ENCODE measurements around the gene SLC2A4RG.

SLC2A4RG gene

DNA sequence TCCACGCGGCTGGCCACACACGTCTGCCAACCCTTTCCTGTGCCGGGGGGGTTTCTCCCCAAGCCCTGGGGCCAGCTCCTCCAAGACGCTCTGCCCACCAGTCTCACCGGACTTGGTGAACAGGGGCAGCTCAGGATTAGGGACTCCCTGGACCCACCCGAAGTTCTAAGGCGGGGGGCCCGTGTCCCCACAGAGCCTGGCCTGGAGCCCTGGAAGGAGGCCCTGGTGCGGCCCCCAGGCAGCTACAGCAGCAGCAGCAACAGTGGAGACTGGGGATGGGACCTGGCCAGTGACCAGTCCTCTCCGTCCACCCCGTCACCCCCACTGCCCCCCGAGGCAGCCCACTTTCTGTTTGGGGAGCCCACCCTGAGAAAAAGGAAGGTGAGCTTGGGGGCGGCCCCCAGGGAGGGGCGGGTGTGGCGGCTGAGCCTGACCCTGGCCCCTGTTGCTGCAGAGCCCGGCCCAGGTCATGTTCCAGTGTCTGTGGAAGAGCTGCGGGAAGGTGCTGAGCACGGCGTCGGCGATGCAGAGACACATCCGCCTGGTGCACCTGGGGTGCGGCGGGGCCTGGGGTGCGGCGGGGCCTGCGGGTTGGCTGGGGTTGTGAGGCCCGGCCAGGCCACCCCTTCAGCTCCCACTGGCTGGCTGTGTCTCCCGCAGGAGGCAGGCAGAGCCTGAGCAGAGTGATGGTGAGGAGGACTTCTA is 2.3 kb downstream of the SLC2A4RG start:
- no peak for DNase-seq

DNA sequence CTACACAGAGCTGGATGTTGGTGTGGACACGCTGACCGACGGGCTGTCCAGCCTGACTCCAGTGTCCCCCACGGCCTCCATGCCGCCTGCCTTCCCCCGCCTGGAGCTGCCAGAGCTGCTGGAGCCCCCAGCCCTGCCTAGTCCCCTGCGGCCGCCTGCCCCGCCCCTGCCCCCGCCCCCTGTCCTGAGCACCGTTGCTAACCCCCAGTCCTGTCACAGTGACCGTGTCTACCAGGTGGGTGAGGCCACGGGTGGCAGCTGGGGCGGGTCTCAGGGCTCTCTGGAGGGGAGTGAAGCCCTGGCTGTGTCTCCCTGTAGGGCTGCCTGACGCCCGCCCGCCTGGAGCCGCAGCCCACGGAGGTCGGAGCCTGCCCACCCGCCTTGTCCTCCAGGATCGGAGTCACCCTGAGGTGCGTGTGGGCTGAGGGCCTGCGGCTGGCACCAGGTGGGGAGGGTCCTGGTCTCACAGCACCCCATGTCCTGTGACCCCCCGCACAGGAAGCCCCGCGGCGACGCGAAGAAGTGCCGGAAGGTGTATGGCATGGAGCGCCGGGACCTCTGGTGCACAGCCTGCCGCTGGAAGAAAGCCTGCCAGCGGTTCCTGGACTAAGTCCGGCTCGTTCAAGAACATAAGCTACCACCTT is 2.9 kb downstream of the SLC2A4RG start:
- no peak for DNase-seq

DNA sequence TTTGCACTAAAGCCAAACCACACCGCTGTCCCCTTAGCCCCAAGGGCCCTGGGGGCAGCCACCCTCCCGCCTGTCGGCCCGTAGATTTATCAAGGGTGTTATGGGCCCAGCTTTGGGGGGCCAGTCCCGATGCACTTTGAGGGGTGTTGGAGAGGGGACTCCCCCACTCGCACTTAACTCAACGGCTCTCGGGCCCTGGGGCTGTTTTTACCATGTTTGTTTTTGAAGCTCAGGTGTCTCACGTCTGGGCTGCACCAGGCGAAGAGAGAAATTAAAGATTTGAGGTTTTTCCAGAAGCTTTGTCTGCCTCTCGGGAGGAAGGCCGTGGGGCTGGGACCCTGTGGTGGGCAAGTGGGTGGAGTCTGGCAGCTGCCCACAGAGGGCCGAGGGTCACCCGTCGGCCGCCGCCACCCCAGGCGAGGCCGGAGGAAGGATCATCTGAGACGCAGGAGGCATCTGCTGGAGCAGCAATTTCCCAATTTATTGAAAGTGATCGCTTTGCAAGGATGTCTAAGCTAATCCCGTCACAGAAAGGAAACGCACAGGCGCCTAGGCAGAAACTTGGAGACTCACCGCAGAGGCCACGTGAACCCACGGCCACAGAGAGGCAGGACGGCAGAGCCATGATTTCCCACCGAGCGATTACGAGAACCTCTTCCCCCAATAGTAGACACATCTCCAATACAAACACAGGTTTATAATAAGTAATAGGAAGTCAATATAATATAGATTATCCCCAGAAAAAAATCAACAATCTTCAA is 3.8 kb downstream of the SLC2A4RG start:
- DNase-seq, result no peak

DNA sequence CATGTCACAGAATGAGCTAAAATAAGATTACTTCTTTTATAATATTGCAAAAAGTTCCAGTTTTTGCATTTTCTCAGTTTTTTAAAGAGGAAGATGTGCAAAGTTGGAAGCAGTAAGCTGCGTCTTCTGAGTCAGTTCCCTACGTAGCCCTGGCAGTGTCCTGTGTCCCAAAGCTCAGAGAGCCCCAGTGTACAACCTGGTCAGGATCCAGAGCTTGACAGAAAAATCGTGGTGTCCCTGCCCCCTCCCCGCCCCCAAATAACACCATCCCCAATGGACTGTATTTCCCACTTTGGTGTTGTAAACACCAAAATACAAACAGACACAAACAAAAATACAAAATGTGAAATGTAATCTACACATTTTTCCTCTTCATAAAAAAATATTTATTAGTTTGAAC is 4.6 kb downstream of the SLC2A4RG start:
- no peak for DNase-seq

DNA sequence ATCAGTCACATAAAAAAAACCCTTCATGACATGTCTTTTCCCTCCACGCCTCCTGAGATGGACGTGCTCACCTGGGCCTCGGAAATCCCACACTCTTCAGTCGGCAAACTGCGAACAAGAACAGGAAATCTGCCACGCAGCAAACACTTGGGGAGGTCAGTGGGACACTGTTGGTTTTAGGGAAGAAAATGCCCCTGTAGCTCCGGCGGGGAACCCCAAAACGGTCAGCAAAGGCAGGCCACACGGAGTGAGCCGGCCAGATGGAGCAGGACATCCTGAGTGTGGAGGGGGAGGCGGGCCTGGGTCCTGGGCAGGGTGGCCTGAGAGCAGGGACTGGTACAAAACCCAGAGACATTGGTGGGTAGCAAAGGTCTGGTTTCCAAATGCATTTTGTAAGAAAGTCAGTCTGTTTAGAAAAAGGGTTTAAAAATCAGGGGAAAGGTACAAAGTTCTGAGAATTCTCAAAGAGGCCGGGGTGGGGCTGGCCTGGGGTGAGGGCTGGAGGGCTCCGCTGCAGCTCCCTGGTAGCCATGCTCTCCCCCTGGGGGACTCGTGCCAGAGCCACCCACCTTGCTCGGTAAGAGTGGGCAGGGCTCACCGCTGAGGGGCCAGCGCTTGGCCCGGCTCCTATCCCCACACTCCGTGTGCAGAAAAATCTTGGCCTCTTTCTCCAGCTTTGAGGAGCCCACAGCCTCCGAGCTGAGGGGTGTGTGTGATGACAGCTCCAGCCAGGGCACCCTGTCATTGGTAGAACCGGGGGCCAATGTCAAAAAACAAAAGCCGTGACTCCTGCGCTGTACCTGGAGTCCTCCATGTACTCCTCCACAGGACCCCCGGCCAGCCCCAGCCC is 5.2 kb downstream of the SLC2A4RG start:
- no peak for DNase-seq

DNA sequence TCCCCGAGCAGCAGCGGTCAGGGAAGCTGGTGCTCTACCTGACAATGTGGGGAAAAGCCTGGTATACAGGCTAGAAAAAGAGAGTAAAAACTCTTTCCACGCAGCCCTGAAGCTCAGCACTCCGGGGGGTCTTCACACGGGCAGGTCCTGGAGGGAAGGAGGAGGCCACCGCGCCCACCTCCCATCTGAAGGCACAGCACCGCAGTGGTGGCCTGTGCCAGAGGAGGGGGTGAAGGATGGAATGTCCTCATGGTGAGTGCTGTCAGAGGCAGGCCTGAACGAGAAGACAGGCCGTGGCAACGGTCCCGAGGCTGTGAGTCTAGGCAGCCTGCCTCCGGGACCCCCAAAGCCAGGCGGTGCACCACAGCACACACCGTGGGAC is 5.8 kb downstream of the SLC2A4RG start:
- DNase-seq, result no peak

DNA sequence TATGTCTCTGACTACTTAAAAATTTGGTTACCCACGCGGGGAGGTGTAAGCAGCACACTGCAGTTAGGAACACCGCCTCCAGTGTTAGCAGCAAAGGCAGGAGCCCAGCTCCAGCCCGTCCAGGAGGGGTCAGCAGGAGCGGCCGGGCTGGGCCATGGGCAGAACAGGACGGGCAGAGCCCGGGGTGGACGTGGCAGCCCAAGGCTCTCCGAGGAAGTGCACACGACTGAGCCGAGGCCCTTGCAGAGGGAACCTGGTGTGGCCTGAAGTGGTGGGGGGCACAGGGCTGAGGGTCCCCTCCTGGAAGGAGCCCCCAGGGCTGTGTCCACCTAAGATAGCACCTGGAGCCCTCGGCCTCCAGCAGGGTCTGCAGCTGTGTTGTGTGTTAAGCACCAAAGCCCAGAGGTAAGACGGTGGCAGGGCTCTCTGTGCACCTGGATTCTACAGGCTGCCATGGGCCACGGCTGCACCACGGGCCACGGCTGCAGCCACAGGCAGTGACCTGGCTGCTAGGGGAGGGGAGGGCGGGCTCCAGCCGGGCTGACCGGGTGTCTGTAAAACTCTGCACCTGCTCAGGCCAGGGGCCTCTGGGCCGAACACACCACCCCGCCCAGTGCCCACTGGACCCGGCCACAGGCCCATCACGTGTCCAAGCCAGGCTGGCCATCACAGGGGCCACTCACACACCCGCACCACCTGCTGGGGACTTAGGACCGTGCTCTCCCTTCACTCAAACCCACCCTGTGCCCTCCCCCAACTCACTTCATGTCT is 6.6 kb downstream of the SLC2A4RG start:
- no peak for DNase-seq

DNA sequence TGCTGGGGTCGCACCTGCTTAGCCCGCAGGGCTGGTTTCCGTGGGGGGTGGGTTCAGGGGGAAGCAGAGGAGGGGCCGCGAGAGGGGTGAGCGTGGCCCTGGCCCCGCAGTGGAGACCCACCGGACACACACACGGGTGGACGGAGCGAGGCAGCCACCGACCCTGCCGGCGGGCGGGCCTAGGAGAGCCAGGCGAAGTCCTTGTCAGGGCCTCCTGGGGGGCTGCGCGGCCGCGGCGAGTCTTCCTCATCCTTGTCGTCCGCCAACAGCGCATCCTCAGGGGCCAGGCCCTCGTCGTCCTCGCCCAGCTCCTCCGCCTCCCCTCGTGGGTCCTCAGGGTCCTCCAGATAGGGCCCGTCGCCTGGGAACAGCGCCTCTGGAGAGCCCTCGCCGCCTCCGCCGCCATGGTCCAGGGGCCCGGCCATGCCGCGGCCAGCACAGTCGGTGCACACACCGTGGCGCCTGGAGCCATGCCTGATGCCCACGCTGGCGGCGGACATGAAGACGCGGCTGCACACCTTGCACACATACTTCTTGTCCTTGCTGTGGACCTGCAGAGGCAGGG is 7.3 kb downstream of the SLC2A4RG start:
- no peak for DNase-seq

DNA sequence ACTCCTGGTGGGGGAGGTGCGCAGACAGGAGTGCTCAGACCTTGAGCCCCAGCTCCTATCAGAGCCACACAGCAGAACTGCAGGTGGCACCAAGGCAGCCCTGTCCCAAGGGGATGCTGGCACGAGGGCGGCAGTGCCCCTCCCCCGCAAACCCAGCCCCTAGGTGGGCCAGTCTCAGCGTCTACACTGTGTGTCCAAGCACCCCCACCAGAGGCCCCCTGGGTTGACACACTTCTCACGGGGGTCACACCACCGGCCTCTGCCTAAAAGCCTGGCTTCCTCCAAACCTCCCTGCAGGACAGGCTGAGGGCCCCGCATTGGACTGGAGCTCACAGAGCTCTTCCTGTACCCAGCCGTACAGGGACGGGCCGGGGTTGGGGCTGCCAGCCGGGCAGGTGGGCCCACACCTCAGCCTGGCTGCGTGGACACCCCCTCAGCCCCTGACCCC is 8.1 kb downstream of the SLC2A4RG start:
- no peak for DNase-seq

DNA sequence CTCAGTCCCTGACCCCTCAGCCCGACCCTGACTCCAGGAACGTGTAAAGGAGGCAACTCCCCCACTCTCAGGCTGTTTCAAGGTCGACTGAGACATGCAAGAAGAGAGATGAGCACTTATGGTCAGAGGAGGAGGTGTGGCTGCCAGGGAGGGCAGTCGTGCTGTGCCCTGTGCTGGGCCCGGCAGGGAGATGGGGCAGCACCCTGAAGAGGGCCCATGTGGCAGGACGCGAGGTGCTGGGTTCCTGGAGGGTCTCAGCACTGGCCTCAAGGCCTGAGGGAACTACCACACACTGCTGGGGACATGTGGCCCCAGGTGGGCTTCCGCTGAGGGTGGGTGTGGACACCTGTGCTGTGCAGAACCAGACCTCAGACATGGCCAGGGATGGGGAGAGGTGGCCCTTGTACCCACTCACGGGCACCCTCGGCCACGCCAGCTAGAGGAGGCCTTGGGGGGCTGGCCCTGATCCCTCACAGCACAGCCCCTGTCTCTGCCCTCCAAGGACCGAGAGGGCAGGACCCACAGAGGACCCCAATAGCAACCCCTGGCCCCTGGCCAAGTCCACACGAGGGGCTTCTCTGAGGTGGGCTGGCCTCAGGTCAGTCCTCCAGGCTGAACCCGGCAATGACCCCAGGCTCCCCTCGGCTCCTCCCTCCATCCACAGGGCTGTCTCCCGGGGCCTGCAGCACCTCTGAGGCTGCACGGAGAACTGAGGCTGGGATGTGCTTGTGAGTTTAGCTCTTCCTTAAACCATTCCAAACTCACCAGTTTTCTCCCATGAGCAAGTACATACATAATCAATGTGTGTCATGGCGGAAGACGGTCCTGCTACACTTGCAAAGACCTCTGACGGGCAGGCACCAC is 8.7 kb downstream of the SLC2A4RG start:
- no peak for DNase-seq

DNA sequence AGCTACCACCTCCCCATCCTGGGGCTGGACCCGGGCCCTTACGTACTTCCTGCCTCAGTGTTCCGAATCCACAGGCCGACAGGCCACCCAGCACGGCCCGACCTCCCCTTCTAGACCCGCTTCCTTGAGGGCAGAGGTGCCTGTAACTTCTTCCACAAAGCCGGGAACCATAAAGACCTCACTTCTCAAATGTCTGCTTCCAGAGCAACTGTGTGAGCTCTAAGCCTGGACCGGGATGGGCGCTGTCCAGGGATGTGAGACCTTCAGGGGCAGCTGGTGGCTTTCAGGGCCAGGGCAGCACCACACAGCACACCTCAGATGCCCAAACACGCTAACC is 9.3 kb downstream of the SLC2A4RG start:
- DNase-seq, result no peak

DNA sequence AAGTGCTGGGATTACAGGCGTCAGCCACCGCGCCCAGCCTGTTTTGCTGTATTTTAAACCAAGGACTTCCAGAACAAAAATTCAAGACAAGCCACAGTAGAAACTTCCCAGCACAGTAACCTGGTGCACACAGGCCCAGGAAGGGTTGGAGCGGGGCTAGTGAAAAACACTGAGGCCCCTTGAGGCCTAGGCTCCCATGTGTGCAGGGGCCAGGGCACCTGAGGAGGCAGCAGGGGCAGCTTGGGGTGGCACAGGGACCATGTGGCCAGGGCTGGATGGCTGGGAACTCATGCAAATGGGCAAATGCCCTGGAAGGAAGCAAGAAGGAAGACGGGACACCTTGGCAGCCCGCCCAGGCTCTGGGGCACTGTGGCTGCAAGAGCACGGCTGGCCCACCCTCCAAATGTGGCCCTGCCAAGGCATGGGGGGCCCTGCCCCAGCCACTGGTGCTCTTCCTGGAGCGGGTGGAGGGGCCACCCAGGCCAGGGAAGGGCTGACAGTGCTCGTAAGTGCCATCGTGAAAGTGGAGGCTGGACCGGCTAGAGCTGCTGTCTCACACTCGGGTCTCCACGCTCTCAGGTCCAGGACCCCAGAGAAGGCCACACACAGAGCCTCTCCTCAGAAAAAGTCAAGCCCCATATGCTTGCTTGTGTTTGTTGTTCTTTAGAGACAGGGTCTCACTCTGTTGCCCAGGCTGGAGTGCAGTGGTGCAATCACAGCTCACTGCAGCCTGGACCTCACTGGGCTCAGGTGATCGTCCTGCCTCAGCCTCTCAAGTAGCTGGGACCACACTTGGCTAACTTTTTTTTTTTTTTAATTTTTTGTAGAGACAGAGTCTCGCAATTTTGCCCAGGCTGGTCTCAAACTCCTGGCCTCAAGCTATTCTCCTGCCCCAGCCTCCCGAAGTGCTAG is 10.3 kb downstream of the SLC2A4RG start:
- DNase-seq, result no peak

DNA sequence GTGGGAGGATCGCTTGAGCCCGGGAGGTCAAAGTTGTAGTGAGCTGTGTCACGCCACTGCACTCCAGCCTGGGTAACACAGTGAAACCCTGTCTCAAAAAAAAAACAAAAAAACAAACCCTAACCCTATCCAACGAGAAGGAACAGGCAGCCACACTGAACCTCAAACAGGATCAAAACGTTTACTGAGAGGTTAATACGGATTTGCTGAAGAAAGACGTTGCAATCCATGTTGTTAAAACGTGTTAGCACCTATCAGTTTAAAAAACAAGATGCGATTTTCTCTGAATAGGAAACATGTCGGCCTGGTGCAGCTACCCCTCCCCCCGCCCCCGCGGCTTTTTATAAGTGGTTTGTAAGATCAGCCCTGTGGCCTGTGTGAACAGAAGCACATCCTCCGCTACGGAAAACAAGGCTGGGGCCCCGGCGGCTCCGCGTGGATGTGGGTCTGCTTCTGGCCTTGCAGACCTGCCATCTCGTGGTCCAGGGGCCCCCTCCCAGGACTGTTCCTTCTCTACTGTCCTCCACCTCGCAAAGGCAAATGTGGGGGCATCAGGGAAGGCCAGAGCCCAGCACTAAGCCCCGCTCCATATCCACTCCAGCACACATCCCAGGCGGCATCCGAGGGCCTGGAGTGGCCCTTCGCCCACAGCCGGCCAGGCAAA is 11.4 kb downstream of the SLC2A4RG start:
- no peak for DNase-seq

DNA sequence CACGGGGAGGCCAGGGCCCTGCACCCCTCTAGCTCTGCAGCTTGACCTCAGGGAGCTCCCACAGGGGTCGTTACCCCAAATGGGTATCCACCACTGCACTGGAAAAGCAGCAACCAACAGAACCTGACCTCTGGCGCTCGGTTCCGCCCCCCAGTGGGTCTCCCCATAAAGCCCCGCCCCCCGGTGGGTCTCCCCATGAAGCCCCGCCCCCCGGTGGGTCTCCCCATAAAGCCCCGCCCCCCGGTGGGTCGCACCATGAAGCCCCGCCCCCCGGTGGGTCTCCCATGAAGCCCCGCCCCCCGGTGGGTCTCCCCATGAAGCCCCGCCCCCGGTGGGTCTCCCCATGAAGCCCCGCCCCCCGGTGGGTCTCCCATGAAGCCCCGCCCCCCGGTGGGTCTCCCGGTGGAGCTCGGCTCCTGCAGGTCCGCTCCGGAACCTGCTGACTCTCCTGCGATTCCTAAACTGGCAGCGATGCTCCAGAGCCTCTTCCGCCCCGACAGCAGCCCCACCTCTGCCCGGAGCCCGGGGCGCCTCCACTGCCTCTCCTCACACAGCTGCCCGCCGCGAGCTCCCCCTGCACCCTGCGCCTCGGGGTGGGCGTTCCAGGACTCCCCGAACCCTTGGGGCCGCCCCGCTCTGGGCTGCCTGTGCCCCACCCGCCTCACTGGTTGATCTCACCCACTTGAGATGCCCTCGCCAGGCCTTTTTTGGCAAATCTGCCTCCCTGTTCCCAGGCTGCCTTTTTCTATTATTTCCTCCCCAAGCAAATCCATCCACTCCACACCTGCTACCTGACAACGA is 12.1 kb downstream of the SLC2A4RG start:
- DNase-seq, result no peak

DNA sequence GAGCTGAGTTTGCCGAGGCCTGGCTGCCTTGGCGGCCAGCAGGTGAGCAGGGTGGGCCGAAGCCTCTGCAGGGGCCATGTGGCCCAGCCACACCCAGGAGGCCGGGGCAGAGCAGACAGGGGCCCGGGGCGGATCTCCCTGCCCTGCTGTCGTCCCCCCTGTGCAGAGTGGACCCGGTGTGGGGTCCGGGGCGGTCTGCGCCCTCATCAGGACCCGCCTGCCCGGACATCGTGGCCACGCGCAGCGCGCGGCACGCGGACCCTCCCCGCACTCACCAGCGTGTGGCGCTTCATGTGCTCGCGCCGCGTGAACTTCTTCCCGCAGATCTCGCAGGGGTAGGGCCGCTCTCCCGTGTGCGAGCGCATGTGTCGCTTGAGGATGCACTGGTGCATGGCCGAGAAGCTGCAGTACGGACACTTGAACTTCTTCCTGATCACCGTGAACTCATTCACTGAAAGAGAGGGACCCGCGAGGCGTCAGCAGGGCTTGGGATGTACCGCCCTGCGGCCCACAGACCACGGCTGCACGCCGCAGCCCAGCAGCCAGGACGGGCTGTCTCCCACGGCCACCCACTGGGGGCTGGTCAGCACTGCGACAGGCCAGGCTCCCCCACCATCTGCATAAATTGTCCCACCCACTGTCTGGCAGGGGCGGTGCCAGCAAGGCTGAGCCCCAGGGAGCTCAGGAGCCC is 13.0 kb downstream of the SLC2A4RG start:
- no peak for DNase-seq

DNA sequence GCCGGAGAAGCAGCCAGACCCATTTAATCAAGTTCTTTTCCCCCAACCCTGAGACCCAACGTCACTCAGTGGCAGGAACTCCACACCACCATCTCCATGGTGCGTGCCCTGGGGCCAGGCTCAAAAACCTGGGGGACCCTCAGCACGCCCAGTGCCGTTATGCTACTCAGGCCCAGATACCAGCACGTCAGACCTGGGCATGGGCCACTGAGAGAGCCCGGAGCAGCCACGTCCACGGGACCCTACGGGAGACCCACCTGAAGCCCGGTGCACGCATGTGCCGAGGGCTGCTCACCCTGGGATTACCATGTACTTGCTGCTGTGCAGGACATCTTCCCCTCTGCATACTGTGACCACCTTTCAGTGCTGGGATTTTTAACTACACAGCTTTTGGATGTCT is 13.8 kb downstream of the SLC2A4RG start:
- DNase-seq, result no peak

DNA sequence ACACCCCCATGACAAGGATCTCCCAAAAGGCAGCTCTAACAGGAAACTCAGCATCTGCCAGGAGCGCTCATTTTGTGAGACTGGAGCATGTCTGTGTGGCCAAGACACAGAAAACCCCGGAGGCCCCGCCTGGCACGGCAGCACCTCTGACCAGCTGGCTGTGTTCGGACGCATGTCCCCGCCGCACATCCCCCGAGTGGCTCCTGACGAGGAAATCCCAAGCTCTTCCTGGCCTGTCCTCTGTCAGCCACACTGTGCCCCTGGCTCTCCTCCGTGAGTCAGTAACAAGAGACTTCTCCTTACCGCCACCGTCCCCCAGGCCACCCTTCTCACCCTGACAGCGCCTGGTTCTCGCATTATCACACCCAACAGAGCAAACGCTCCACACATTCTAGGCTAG is 14.4 kb downstream of the SLC2A4RG start:
- no peak for DNase-seq

Measured in NK-92 treated with Interleukin-12 subunit alpha and Interleukin-12 subunit beta, amount 100 ng/mL, for 24 hours (cell line).